Jurkat, Clone E6-1 (cell line): ENCODE measurements around the gene CHP2.
"Not testable (repeated sequence)": the region's sequence is repeated elsewhere in the genome, so short reads cannot be mapped to it uniquely, and the experiment has no call there.

ENCODE experiments used
- DNase-seq: peaks from one replicate; pipeline ENCODE4 v3.0.0-alpha.2; 2011; ENCODE audit warnings: low read depth, low spot score
- H3K4me3 ChIP-seq: 2 replicates; pipeline ENCODE4 v1.5.1; 2011; ENCODE audit warnings: mild to moderate bottlenecking, low read length, control low read depth, moderate library complexity

CHP2 gene

GRCh38 chr16:23741675-23742303 lies 13.0 kb upstream of the CHP2 start:
- no peak for DNase-seq
- no peak overlapping the region for H3K4me3 ChIP-seq

DNA sequence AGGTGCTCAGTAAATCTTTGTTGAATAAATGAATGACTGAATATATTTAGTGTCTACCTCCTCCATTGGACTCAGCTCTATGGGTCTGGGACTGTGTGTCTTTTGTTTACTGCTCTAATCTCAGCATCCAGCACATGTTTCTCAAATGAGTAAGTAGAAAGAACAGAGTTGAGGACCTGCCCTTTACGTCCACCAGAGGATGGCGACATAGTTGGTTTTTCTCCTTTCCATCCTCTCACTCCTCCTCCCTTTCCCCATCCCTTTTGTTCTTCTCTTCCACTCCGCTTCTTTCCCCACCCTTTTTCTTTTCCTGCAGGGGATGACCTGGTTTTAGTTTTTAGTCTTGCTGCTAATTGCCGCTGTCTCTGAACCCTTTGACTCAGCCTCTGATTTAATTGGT lies 12.1 kb upstream of the CHP2 start:
- H3K4me3 ChIP-seq: no peak overlapping the region
- no peak for DNase-seq

DNA sequence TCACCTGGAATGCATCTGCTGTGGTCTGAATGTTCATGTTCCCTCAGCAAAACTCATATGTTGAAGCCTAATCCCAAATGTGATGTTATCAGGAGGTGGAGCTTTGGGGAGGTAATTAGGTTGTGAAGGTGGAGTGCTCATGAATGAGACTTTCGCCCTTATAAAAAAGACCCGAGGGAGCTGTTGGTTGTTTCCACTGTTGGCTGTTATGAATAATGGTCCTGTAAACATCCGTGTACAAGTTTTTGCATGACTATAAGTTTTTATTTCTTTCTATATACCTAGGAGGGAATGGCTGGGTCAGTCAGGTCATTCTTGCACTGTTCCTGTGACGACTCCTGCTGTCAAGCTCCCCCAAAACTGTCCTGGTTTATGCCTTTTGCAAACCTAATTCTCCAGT lies 9.6 kb upstream of the CHP2 start:
- no peak for DNase-seq
- H3K4me3 ChIP-seq: no peak overlapping the region

DNA sequence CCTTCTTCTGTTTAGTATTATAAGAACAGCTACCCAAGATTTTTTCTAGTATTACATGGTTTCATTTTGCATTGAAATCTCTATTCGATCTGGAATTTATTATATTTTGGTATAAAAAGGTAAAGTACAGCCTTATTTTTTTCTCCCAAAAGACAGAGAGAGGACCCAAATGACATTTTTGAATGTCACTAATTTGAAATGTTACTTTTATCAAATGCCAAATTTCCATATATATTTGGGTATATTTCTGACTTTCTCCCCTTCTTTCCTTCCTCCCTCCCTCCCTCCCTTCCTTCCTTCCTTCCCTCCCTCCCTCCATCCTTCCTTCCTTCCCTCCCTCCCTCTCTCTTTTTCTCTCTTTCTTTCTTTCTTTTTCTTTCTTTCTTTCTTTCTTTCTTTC lies 6.2 kb upstream of the CHP2 start:
- DNase-seq: no peak
- H3K4me3 ChIP-seq: no peak overlapping the region

DNA sequence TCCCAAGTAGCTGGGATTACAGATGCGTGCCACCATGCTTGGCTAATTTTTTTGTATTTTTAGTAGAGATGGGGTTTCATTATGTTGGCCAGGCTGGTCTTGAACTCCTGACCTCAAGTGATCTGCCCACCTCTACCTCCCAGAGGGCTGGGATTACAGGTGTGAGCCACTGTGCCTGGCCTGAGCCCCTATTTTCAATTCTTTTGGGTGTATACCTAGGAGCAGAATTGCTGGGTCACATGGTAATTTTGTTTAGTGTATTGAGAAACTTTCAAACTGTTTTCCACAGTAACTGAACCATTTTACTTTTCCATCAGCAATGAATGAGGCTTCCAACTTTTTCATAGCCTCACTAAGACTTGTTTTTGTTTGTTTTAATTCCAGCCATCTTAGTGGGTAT lies 3.8 kb upstream of the CHP2 start:
- DNase-seq, H3K4me3 ChIP-seq: not testable (repeated sequence)

- no peak for DNase-seq
- no peak overlapping the region for H3K4me3 ChIP-seq
These were observed 775 bp upstream of the CHP2 start for GRCh38 chr16:23753908-23754593.

DNA sequence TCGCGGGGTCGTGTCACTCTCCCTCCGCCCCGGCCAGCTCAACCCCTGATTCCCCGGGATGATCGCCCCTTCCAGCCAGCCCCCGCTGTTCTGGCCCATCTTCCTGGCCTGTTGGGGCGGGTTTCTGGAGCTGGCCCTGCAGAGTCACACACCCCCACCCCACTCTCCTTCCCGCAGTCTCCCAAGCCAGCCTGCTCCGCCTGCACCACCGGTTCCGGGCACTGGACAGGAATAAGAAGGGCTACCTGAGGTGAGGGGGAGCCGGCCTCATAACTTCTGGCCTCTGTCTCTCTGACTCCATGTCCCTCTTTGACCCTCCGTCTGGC lies 621 bp downstream of the CHP2 start:
- DNase-seq: no peak
- no peak overlapping the region for H3K4me3 ChIP-seq

- no peak for DNase-seq
- no peak overlapping the region for H3K4me3 ChIP-seq
These were observed 2.3 kb downstream of the CHP2 start for GRCh38 chr16:23757116-23757515.

- no peak overlapping the region for H3K4me3 ChIP-seq
These were observed 3.3 kb downstream of the CHP2 start for GRCh38 chr16:23757937-23758619.

GRCh38 chr16:23765933-23766332 lies 11.1 kb downstream of the CHP2 start:
- DNase-seq: no peak
- no peak overlapping the region for H3K4me3 ChIP-seq

More at GRCh38 chr16:23757937-23758619, 3.3 kb downstream of the CHP2 start:
- DNase-seq: no peak

DNA sequence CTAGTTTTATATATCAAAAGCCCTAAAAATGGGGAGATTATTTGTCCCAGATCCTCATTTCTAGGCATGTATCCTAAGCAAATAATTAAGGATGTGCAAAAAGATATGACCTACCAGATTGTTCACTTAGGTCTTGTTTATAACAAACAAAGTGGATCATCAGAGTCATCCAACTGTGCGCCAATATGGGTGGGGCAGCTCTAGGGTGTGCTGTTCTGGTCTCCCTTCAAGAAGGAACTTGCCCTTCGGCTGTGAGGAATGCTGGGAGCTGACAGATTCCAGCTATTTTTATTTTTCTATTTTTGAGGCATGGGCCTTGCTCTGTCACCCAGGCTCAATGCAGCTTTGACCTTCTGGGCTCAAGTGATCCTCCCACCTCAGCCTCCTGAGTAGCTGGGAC lies 13.8 kb downstream of the CHP2 start:
- DNase-seq: no peak
- H3K4me3 ChIP-seq: no peak overlapping the region

- no peak for DNase-seq
- no peak overlapping the region for H3K4me3 ChIP-seq
These were observed 16.2 kb downstream of the CHP2 start for GRCh38 chr16:23771027-23771426.

GRCh38 chr16:23771642-23772041 lies 16.8 kb downstream of the CHP2 start:
- DNase-seq: no peak

GRCh38 chr16:23773339-23773738 lies 18.5 kb downstream of the CHP2 start:
- DNase-seq: no peak
- no peak overlapping the region for H3K4me3 ChIP-seq

More at GRCh38 chr16:23771642-23772041, 16.8 kb downstream of the CHP2 start:
- no peak overlapping the region for H3K4me3 ChIP-seq

DNA sequence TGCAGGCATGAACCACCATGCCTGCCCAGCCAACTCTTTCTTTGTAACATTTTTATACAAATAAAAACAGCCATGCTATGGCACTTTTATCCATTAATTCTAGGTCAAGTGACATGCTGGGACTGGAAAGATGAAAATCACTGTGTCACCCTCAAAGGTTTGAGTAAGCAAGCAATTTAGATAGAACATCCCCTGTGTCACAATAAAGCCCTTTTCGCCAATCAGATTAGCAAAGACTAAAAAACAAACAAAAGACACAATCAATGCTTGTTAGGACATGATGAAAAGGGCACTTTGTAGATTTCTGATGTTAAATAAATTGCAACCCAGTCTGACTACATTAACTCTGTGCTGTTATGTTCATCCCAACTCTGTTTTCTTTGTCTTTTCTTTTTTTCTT lies 26.4 kb downstream of the CHP2 start:
- no peak overlapping the region for H3K4me3 ChIP-seq

DNA sequence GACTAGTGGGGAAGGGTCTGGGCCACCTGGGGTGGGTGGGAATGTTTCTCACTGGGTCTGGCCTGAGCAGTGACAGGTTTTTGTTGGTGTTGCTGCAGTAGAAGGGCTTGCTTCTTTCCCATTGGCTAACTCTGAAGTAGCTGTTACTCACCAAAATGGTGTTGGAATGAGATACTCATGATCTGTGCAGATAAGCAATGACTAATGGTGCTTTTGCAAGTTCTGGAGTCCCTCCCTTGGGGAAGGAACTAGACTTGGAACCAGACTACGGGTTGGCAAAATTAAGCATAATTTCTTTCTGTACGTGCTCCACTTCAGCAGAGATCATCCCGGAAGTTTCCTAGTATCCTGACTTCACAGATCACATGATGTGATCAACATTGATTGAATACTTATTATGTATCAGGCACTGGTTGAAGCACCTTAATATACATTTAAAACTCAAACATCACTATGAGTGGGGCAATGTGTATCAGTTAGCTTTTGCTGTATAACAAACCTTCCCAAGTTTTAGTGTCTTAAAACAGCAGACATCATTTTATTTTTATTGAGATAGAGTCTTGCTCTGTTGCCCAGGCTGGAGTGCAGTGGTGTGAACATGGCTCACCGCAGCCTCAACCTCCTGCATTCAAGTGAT lies 30.1 kb downstream of the CHP2 start:
- no peak for DNase-seq
- no peak overlapping the region for H3K4me3 ChIP-seq

More for the DNA sequence above, 26.4 kb downstream of the CHP2 start:
- DNase-seq: no peak

DNA sequence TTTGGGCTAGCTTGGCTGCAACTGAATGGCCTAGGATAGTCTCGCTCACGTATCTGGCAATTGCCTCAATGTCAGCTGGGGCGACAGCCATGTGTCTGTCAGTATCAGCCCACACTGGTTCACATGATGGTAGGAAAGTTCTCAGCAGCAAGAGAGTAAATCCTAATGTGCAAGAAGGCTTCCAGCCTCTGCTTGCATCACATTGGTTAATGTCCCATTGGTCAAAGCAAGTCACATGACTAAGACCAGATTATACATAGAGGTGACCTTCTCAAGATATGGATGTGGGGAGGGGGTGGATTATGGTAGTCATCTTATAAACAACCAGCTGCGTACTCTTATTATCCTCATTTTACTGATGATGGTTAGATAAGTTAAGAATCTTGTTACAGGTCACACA lies 31.0 kb downstream of the CHP2 start:
- H3K4me3 ChIP-seq: no peak overlapping the region
- DNase-seq: no peak

GRCh38 chr16:23786964-23787561 lies 32.2 kb downstream of the CHP2 start:
- H3K4me3 ChIP-seq: no peak overlapping the region
- DNase-seq: no peak

GRCh38 chr16:23788685-23789084 lies 33.9 kb downstream of the CHP2 start:
- DNase-seq: no peak
- no peak overlapping the region for H3K4me3 ChIP-seq

DNA sequence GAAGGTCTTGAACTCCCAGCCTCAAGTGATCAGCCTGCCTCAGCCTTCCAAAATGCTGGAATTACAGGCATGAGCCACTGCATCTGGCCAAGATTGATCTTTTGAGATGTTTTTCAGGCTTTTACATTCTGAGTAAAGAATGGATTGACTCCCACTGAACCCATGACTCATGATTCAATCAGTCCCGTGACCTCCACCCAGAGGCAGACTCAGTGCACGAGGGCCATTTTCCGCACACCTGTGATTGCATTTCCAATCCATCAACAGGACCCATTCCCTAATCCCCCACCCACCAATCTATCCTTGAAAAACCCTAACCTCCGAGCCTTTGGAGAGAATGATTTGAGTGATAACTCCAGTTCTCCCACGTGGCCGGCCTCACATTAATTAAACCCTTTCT lies 40.6 kb downstream of the CHP2 start:
- no peak for DNase-seq
- H3K4me3 ChIP-seq: no peak overlapping the region
